COR-L47 (cell line): Measurements from ENCODE around the gene GLTPD2.

ENCODE experiments used
- DNase-seq: peaks from one replicate; lab custom pipeline; 2025; lab: John Stamatoyannopoulos, UW

The GLTPD2 gene

GRCh38 chr17:4788807-4789700 lies at the start of gene GLTPD2:
GLTPD2 (plus strand) TSS chr17:4788964; CDS start chr17:4789012, 48 bp downstream.
- DNase-seq = no peak

GRCh38 chr17:4739122-4740024 lies 49.4 kb upstream of the GLTPD2 start, which contains the start of the genes CXCL16 and ZMYND15:
CXCL16 (minus strand) TSS chr17:4739928; CDS start chr17:4739339, 589 bp downstream.
ZMYND15 (plus strand) TSS chr17:4739833; CDS start chr17:4740549, 716 bp downstream.
- no peak for DNase-seq

- no peak for DNase-seq
Measured at GRCh38 chr17:4740025-4740351, 48.8 kb upstream of the GLTPD2 start.

- DNase-seq = no peak
Measured at GRCh38 chr17:4740584-4740983, 48.2 kb upstream of the GLTPD2 start.

GRCh38 chr17:4741544-4741943 lies 47.2 kb upstream of the GLTPD2 start:
- no peak for DNase-seq

GRCh38 chr17:4742133-4742532 lies 46.6 kb upstream of the GLTPD2 start:
- DNase-seq = no peak

GRCh38 chr17:4742629-4743028 lies 46.1 kb upstream of the GLTPD2 start:
- DNase-seq = no peak

- no peak for DNase-seq
Measured at GRCh38 chr17:4743216-4743615, 45.5 kb upstream of the GLTPD2 start.

- DNase-seq = no peak
Measured at GRCh38 chr17:4743898-4744297, 44.9 kb upstream of the GLTPD2 start.

GRCh38 chr17:4744999-4745969 lies 43.5 kb upstream of the GLTPD2 start:
- DNase-seq = no peak

- DNase-seq = no peak
Measured at GRCh38 chr17:4747847-4748246, 40.9 kb upstream of the GLTPD2 start.

- no peak for DNase-seq
Measured at GRCh38 chr17:4748686-4749085, 40.1 kb upstream of the GLTPD2 start.

- DNase-seq = no peak
Measured at GRCh38 chr17:4750606-4751005, 38.2 kb upstream of the GLTPD2 start.

GRCh38 chr17:4751932-4752331 lies 36.8 kb upstream of the GLTPD2 start:
- DNase-seq = no peak

- DNase-seq = no peak
Measured at GRCh38 chr17:4753392-4753791, 35.4 kb upstream of the GLTPD2 start.

- DNase-seq = no peak
Measured at GRCh38 chr17:4759776-4760236, 29.0 kb upstream of the GLTPD2 start.

GRCh38 chr17:4764595-4764994 lies 24.2 kb upstream of the GLTPD2 start:
- no peak for DNase-seq

GRCh38 chr17:4766201-4766600 lies 22.6 kb upstream of the GLTPD2 start:
- no peak for DNase-seq

- no peak for DNase-seq
Measured at GRCh38 chr17:4766723-4767122, 22.0 kb upstream of the GLTPD2 start.

- no peak for DNase-seq
Measured at GRCh38 chr17:4768298-4768697, 20.5 kb upstream of the GLTPD2 start.

GRCh38 chr17:4769628-4770027 lies 19.1 kb upstream of the GLTPD2 start:
- DNase-seq = no peak
